T1000 (cell line): ENCODE results near the gene APPL2.
A peak's percentile ranks its signal among the peaks of the same experiment; 100 is the strongest.
"Not testable (repeated sequence)": the region's sequence is repeated elsewhere in the genome, so short reads cannot be mapped to it uniquely, and the experiment has no call there.

Source experiments
- DNase-seq: peaks from one replicate; lab custom pipeline; 2025; ENCODE audit warnings: mixed read lengths; lab: John Stamatoyannopoulos, UW

Gene APPL2

GRCh38 chr12:105256921-105257320 is 20.9 kb upstream of the APPL2 start:
- no peak for DNase-seq

GRCh38 chr12:105256431-105256830 is 20.5 kb upstream of the APPL2 start:
- not testable (repeated sequence) for DNase-seq

GRCh38 chr12:105256011-105256410 is 20.0 kb upstream of the APPL2 start:
- no peak for DNase-seq

GRCh38 chr12:105253866-105254513 is 18.0 kb upstream of the APPL2 start:
- DNase-seq, result peak; percentile 31

GRCh38 chr12:105252901-105253300 is 16.9 kb upstream of the APPL2 start:
- DNase-seq, result no peak

GRCh38 chr12:105245776-105246427 is 9.9 kb upstream of the APPL2 start:
- not testable (repeated sequence) for DNase-seq

GRCh38 chr12:105245291-105245690 is 9.3 kb upstream of the APPL2 start:
- no peak for DNase-seq

- DNase-seq, result no peak
Observed at GRCh38 chr12:105240228-105240627, 4.3 kb upstream of the APPL2 start.

GRCh38 chr12:105239304-105239703 is 3.3 kb upstream of the APPL2 start:
- no peak for DNase-seq

- no peak for DNase-seq
Observed at GRCh38 chr12:105237666-105238065, 1.7 kb upstream of the APPL2 start.

GRCh38 chr12:105235281-105235731 is 668 bp downstream of the APPL2 start:
- peak; percentile 2 for DNase-seq

GRCh38 chr12:105234197-105234596 is 1.8 kb downstream of the APPL2 start:
- DNase-seq, result no peak

GRCh38 chr12:105233041-105233905 is 2.7 kb downstream of the APPL2 start:
- no peak for DNase-seq

GRCh38 chr12:105231396-105231795 is 4.6 kb downstream of the APPL2 start:
- no peak for DNase-seq

GRCh38 chr12:105229371-105229770 is 6.6 kb downstream of the APPL2 start:
- DNase-seq, result no peak

GRCh38 chr12:105228966-105229365 is 7.0 kb downstream of the APPL2 start:
- DNase-seq, result no peak

GRCh38 chr12:105228494-105228893 is 7.5 kb downstream of the APPL2 start:
- no peak for DNase-seq

- no peak for DNase-seq
Observed at GRCh38 chr12:105227879-105228278, 8.1 kb downstream of the APPL2 start.

- no peak for DNase-seq
Observed at GRCh38 chr12:105226219-105226618, 9.8 kb downstream of the APPL2 start.

GRCh38 chr12:105225505-105226015 is 10.4 kb downstream of the APPL2 start:
- DNase-seq, result no peak

GRCh38 chr12:105224399-105224798 is 11.6 kb downstream of the APPL2 start:
- DNase-seq, result no peak

GRCh38 chr12:105223884-105224283 is 12.1 kb downstream of the APPL2 start:
- no peak for DNase-seq
